HCT116 (cell line): ENCODE data around the gene LPA. TPM values are rescaled to one million over a fixed set of nuclear protein-coding genes. Genes with fewer than 3 reads are reported as not detected.
"Not testable (repeated sequence)": the region's sequence is repeated elsewhere in the genome, so short reads cannot be mapped to it uniquely, and the experiment has no call there.

Experiments used
- ATAC-seq: fragments of 200-7000 bp; cut with Tn5 transposase; 2 replicates; pipeline ENCODE4 v1.9.1; 2020; ENCODE audit warnings: mild to moderate bottlenecking, moderate library complexity
- BruUV-seq: library from RNA; stranded (reverse); fragments of 400-500 nt; replicated peaks from 2 replicates; lab custom pipeline; 2021; lab: Mats Ljungman, UMichigan
- CTCF ChIA-PET: fragments of 300-600 bp; sonication (Branson Sonifier 250); formaldehyde crosslinking; loops from one replicate; lab custom pipeline; 2021; ENCODE audit warnings: antibody characterized with exemption; lab: Charles Lee
- POLR2A ChIA-PET: fragments of 300-600, 350-600 bp; sonication (Branson Sonifier 250); formaldehyde crosslinking; loops from one replicate; lab custom pipeline; 2021; ENCODE audit warnings: antibody characterized with exemption; lab: Charles Lee
- RAD21 ChIA-PET, 2 experiments: fragments of 300-600 bp; sonication (Branson Sonifier 250); formaldehyde crosslinking; loops; one replicate each; lab custom pipeline; 2023; ENCODE audit warnings: low total read pairs in 2 of 2; ENCODE audit not compliant: uncharacterized antibody in 2 of 2, unreplicated experiment in 2 of 2, low non-redundant PET in 1 of 2; lab: Charles Lee
- DNase-seq: peaks from one replicate; pipeline ENCODE4 v3.0.0-alpha.2; 2010; ENCODE audit warnings: low read depth, low spot score
- H2AFZ ChIP-seq: fragments of 200-600 bp; shearing (Covaris generic), sonication (generic); 2 replicates; pipeline ENCODE4 v1.6.1; 2017; ENCODE audit warnings: low read depth, mixed run types, mixed read lengths, antibody characterized with exemption, low read length; ENCODE audit not compliant: poor library complexity, severe bottlenecking
- H3K27ac ChIP-seq: 2 replicates; pipeline ENCODE4 v1.5.1; 2012; ENCODE audit warnings: low read depth, low read length
- H3K27me3 ChIP-seq: fragments of 200-600 bp; sonication (generic); 2 replicates; pipeline ENCODE4 v1.6.1; 2016; ENCODE audit warnings: mixed run types, low read length, mixed read lengths; ENCODE audit not compliant: insufficient read depth
- H3K36me3 ChIP-seq, 2 experiments: fragments of 200-500 bp in 1 of 2; fragments of 200-600 bp in 1 of 2; sonication (Bioruptor generic) in 1 of 2; sonication (generic) in 1 of 2; 2 replicates each; pipeline versions ENCODE4 v1.5.1 to v1.6.1; 2014 to 2016; ENCODE audit warnings: low read length in 2 of 2, inconsistent platforms in 1 of 2, mixed read lengths in 1 of 2, mixed run types in 1 of 2; ENCODE audit not compliant: insufficient read depth in 2 of 2, control insufficient read depth in 1 of 2
- H3K4me1 ChIP-seq, 2 experiments: fragments of 200-600 bp in 1 of 2; sonication (generic) in 1 of 2; 2 replicates each; pipeline versions ENCODE4 v1.5.1 to v1.6.1; 2012 to 2017; ENCODE audit warnings: low read length in 2 of 2, inconsistent platforms in 1 of 2, mild to moderate bottlenecking in 1 of 2, mixed read lengths in 1 of 2, mixed run types in 1 of 2, moderate library complexity in 1 of 2; ENCODE audit not compliant: insufficient read depth in 2 of 2, control insufficient read depth in 1 of 2
- H3K4me2 ChIP-seq: fragments of 200-600 bp; sonication (generic); 2 replicates; pipeline ENCODE4 v1.6.1; 2017; ENCODE audit warnings: mixed run types, low read length, mixed read lengths
- H3K4me3 ChIP-seq, 2 experiments: fragments of 200-600 bp in 1 of 2; sonication (generic) in 1 of 2; replicated peaks in 1 of 2; 2 replicates each; pipeline ENCODE4 v1.5.1; 2011 to 2016; ENCODE audit warnings: low read length in 2 of 2, control low read depth in 1 of 2, low read depth in 1 of 2, mild to moderate bottlenecking in 1 of 2, mixed read lengths in 1 of 2, mixed run types in 1 of 2
- H3K79me2 ChIP-seq: fragments of 200-600 bp; sonication (generic); 2 replicates; pipeline ENCODE4 v1.6.1; 2017; ENCODE audit warnings: mild to moderate bottlenecking, mixed run types, low read length, moderate library complexity, mixed read lengths; ENCODE audit not compliant: insufficient read depth
- H3K9ac ChIP-seq: fragments of 200-600 bp; sonication (generic); 2 replicates; pipeline ENCODE4 v1.6.1; 2016; ENCODE audit warnings: low read length, mixed read lengths
- H3K9me2 ChIP-seq: fragments of 200-600 bp; sonication (generic), shearing (Covaris generic); 2 replicates; pipeline ENCODE4 v1.6.1; 2017; ENCODE audit warnings: mixed run types, mild to moderate bottlenecking, moderate library complexity; ENCODE audit not compliant: insufficient read depth
- H3K9me3 ChIP-seq, 2 experiments: fragments of 200-500 bp in 1 of 2; fragments of 200-600 bp in 1 of 2; sonication (Bioruptor generic) in 1 of 2; sonication (generic) in 1 of 2; 2 replicates each; pipeline ENCODE4 v1.6.1; 2014 to 2017; ENCODE audit warnings: low read length in 2 of 2, mixed read lengths in 2 of 2, inconsistent platforms in 1 of 2, low read depth in 1 of 2, mild to moderate bottlenecking in 1 of 2, mixed run types in 1 of 2, moderate library complexity in 1 of 2; ENCODE audit not compliant: control insufficient read depth in 1 of 2, insufficient read depth in 1 of 2
- H4K20me1 ChIP-seq: fragments of 200-600 bp; sonication (generic), shearing (Covaris generic); 2 replicates; pipeline ENCODE4 v1.6.1; 2017; ENCODE audit warnings: mixed run types, mild to moderate bottlenecking, moderate library complexity; ENCODE audit not compliant: insufficient read depth
- ATF3 ChIP-seq: IDR thresholded peaks from 2 replicates; pipeline ENCODE4 v1.6.1; 2012
- CEBPB ChIP-seq: IDR thresholded peaks from 2 replicates; pipeline ENCODE4 v1.6.1; 2012; ENCODE audit warnings: low read depth
- CTCF ChIP-seq, 3 experiments: fragments of 200-600 bp in 1 of 3; sonication (generic) in 1 of 3; IDR thresholded peaks in 2 of 3; conservative IDR thresholded peaks in 1 of 3; 2 replicates each; pipeline ENCODE4 v1.5.1; 2012 to 2017; ENCODE audit warnings: low read depth in 2 of 3, low read length in 2 of 3, antibody characterized with exemption in 1 of 3, borderline replicate concordance in 1 of 3, control low read depth in 1 of 3, mild to moderate bottlenecking in 1 of 3, mixed read lengths in 1 of 3, mixed run types in 1 of 3, moderate library complexity in 1 of 3; ENCODE audit not compliant: insufficient read depth in 1 of 3
- EGR1 ChIP-seq: IDR thresholded peaks from 2 replicates; pipeline ENCODE4 v1.6.1; 2012; ENCODE audit warnings: low read depth
- EZH2 ChIP-seq: fragments of 200-600 bp; sonication (generic); IDR thresholded peaks from 2 replicates; pipeline ENCODE4 v1.6.1; 2017; ENCODE audit warnings: antibody characterized with exemption, mixed run types
- EZH2phosphoT487 ChIP-seq: fragments of 200-600 bp; IDR thresholded peaks from 2 replicates; pipeline ENCODE4 v1.6.1; 2018; ENCODE audit warnings: antibody characterized with exemption, borderline replicate concordance
- FOSL1 ChIP-seq: IDR thresholded peaks from 2 replicates; pipeline ENCODE4 v1.6.1; 2012; ENCODE audit warnings: low read depth
- JUND ChIP-seq: IDR thresholded peaks from 2 replicates; pipeline ENCODE4 v1.6.1; 2012
- MAX ChIP-seq: IDR thresholded peaks from 2 replicates; pipeline ENCODE4 v1.6.1; 2012
- POLR2A ChIP-seq: IDR thresholded peaks from 2 replicates; pipeline ENCODE4 v1.7.0; 2011; ENCODE audit warnings: borderline replicate concordance; ENCODE audit not compliant: insufficient read depth, insufficient read length; ENCODE audit errors: extremely low read depth
- POLR2AphosphoS5 ChIP-seq: IDR thresholded peaks from 2 replicates; pipeline ENCODE4 v1.6.1; 2011; ENCODE audit warnings: mild to moderate bottlenecking, low read depth, low read length, moderate library complexity
- RAD21 ChIP-seq: IDR thresholded peaks from 2 replicates; pipeline ENCODE4 v1.6.1; 2012; ENCODE audit warnings: low read depth, mild to moderate bottlenecking
- REST ChIP-seq: IDR thresholded peaks from 2 replicates; pipeline ENCODE4 v1.6.1; 2012; ENCODE audit warnings: low read depth
- SP1 ChIP-seq: IDR thresholded peaks from 2 replicates; pipeline ENCODE4 v1.6.1; 2012; ENCODE audit warnings: low read depth
- SRF ChIP-seq: IDR thresholded peaks from 2 replicates; pipeline ENCODE4 v1.6.1; 2012; ENCODE audit warnings: low read depth
- TCF7L2 ChIP-seq: IDR thresholded peaks from 2 replicates; pipeline ENCODE4 v1.7.0; 2011; ENCODE audit warnings: borderline replicate concordance, inconsistent platforms; ENCODE audit not compliant: insufficient read depth, insufficient read length; ENCODE audit errors: extremely low read depth
- YY1 ChIP-seq: IDR thresholded peaks from 2 replicates; pipeline ENCODE4 v1.6.1; 2011; ENCODE audit warnings: low read length, low read depth, moderate library complexity, mild to moderate bottlenecking; ENCODE audit not compliant: insufficient replicate concordance; ENCODE audit errors: extremely low read depth
- ZFX ChIP-seq: fragments of 450-650 bp; IDR thresholded peaks from 2 replicates; pipeline ENCODE4 v1.6.1; 2017
- ZNF274 ChIP-seq: fragments of 200-500 bp; sonication (Bioruptor generic); IDR thresholded peaks from 2 replicates; pipeline ENCODE4 v1.6.1; 2014; ENCODE audit warnings: mild to moderate bottlenecking, low read depth, low read length, inconsistent platforms
- intact Hi-C: fragments of 100-400 bp; cut with micrococcal nuclease; formaldehyde crosslinking; loops from 2 replicates; pipeline ENCODE4 v1.10.0; 2022
- total RNA-seq: library from RNA; stranded (reverse); gene quantifications from one replicate; pipeline ENCODE4 v1.2.1, GENCODE V29; 2021; ENCODE audit not compliant: unreplicated experiment

Gene LPA
- total RNA-seq, 1 experiment from 2014 or later: not detected

- no TSS peak for BruUV-seq
- H3K9me2 ChIP-seq: no peaks in the 10 kb centered on the region
- ChIA-PET RAD21 (no interaction called here), POLR2A (no interaction called here), CTCF (no interaction called here)
- intact Hi-C loops: loop anchor here (5.0 kb wide), 1 partner anchor 390 kb away; no protein-coding TSS in a partner anchor
- no peak for TF ChIP-seq POLR2AphosphoS5
- TF ChIP-seq FOSL1: no peak
- no peak for TF ChIP-seq ZFX
- TF ChIP-seq TCF7L2: no peak
- no peak for TF ChIP-seq EZH2
- no peak for TF ChIP-seq SP1
- no peak for TF ChIP-seq CTCF (IDR thresholded peaks at IDR 0.05 in 2 of 3, conservative IDR thresholded peaks at IDR 0.05 in 1 of 3; ENCODE audit: borderline replicate concordance in 1 of 3, insufficient read depth in 1 of 3, low read depth in 2 of 3, low read length in 2 of 3)
- no peak for TF ChIP-seq CEBPB
- TF ChIP-seq SRF: no peak
- no peak for TF ChIP-seq REST
- TF ChIP-seq YY1: no peak
- TF ChIP-seq MAX: no peak
- TF ChIP-seq EGR1: no peak
- TF ChIP-seq EZH2phosphoT487: no peak
- no peak for TF ChIP-seq JUND
- TF ChIP-seq RAD21: no peak
- TF ChIP-seq ZNF274: no peak
- no peak for TF ChIP-seq ATF3
- no peak for TF ChIP-seq POLR2A
- H3K36me3 ChIP-seq: no peaks in the 10 kb centered on the region
- no peak for ATAC-seq
- DNase-seq: no peak
- H3K9me3 ChIP-seq: no peaks in the 10 kb centered on the region
- no peak overlapping the region for H3K9ac ChIP-seq
- H3K27me3 ChIP-seq: no peaks in the 10 kb centered on the region
- H3K27ac ChIP-seq: no peak overlapping the region
- H3K4me1 ChIP-seq: no peaks in the 10 kb centered on the region
- H3K4me3 ChIP-seq: no peak overlapping the region
- no peak overlapping the region for H3K4me2 ChIP-seq
- H4K20me1 ChIP-seq: no peaks in the 10 kb centered on the region
- H3K79me2 ChIP-seq: no peaks in the 10 kb centered on the region
- H2AFZ ChIP-seq: no peak overlapping the region
These were observed 132.2 kb downstream of the LPA start for GRCh38 chr6:160531826-160532225.

- H3K36me3 ChIP-seq, intact Hi-C loops, H3K27ac ChIP-seq, CTCF ChIA-PET, ATAC-seq, H3K4me3 ChIP-seq, H2AFZ ChIP-seq, H3K9ac ChIP-seq, RAD21 ChIA-PET, H3K4me1 ChIP-seq, H4K20me1 ChIP-seq, H3K79me2 ChIP-seq, H3K9me3 ChIP-seq, BruUV-seq, DNase-seq, H3K9me2 ChIP-seq, POLR2A ChIA-PET, H3K27me3 ChIP-seq, H3K4me2 ChIP-seq: not testable (repeated sequence)
These were observed 134.6 kb downstream of the LPA start for GRCh38 chr6:160529524-160529923.
